AG09309 (cell line): ENCODE results near the gene PHACTR3.

ENCODE experiments used
- DNase-seq: peaks from one replicate; pipeline ENCODE4 v3.0.0-alpha.2; 2010; ENCODE audit warnings: low read depth
- H3K4me3 ChIP-seq: 2 replicates; pipeline ENCODE4 v1.5.1; 2011; ENCODE audit warnings: mild to moderate bottlenecking, low read depth, low read length, moderate library complexity; ENCODE audit not compliant: control insufficient read depth
- TF ChIP-seq, protein P1 (sequence below): IDR thresholded peaks from 2 replicates; pipeline ENCODE4 v1.5.1; 2011; ENCODE audit warnings: mild to moderate bottlenecking, low read depth, low read length, inconsistent platforms; ENCODE audit not compliant: insufficient read depth, control insufficient read depth; ENCODE audit errors: missing control alignments

PHACTR3 gene

DNA sequence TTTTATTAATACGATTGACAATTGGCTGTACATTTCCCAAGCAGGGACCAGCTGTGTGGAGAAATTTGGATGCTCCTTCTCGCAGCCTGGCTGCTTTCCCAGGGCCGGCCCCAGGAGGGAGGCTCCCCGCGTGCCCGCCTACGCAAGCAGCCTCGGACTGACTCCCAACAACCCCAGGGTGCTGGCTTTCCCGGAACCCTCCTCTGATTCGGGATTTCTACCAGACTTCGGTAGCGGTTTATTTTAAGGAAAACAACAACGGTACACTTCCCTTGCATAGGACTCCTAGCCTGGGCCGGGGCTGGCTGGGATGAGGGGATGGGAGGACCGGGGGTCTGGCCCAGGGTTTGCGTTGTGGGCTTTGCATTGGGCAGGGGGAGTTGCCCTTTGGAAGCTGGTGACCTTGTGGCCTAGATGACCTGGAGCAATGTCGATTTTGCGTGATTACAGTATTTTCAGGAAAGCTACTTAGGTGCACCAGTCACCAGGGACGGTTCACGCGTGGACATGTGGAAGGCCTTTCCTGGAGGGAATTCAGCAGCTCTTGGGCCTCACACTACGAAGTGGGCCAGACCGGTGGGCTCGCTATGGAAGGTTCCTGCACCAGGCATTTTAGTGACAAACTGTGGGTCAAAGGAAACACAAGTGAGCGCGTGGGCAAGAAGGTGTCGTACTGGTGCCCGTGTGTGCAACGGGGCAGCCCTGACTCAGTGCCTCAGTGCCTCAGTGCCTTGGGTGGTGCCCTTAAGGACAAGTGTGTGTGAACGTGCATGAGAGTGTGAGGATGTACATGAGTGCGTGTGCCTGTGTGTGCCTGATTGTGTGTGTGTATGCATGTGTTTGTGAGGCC, 20.7 kb upstream of the PHACTR3 start:
- DNase-seq, result no peak
- TF ChIP-seq, protein P1, sequence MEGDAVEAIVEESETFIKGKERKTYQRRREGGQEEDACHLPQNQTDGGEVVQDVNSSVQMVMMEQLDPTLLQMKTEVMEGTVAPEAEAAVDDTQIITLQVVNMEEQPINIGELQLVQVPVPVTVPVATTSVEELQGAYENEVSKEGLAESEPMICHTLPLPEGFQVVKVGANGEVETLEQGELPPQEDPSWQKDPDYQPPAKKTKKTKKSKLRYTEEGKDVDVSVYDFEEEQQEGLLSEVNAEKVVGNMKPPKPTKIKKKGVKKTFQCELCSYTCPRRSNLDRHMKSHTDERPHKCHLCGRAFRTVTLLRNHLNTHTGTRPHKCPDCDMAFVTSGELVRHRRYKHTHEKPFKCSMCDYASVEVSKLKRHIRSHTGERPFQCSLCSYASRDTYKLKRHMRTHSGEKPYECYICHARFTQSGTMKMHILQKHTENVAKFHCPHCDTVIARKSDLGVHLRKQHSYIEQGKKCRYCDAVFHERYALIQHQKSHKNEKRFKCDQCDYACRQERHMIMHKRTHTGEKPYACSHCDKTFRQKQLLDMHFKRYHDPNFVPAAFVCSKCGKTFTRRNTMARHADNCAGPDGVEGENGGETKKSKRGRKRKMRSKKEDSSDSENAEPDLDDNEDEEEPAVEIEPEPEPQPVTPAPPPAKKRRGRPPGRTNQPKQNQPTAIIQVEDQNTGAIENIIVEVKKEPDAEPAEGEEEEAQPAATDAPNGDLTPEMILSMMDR, result no peak
- no peak overlapping the region for H3K4me3 ChIP-seq

DNA sequence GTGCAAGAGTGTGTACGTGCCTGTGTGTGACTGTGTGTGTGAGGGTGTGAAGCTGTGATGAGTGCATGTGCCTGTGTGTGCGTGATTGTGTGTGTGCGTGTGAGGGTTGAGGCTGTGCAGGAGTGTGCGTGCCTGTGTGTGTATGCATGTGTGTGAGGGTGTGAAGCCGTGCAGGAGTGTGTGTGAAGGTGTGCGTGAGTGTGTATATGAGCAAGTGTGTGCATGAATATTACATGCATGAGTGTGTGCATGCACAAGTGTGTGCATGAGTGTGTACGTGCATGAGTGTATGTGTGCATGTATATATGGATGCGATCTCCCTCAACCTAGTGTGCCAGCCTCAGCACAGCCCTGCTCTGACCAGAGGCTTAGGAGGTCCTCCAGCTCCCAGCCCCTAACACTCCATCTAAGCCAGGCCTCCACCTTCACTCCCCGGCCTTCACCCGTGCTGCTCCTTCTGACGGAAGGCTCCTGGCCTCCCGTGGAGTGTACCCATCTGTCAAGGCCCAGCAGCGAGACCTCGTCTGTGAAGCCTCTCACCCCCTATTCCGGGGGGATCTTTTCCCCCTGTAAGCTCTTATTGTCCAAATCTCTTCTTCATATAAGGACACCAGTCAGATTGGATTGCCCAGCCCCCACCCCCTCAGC, 19.9 kb upstream of the PHACTR3 start:
- no peak for DNase-seq
- no peak overlapping the region for H3K4me3 ChIP-seq
- TF ChIP-seq, protein P1, result no peak

DNA sequence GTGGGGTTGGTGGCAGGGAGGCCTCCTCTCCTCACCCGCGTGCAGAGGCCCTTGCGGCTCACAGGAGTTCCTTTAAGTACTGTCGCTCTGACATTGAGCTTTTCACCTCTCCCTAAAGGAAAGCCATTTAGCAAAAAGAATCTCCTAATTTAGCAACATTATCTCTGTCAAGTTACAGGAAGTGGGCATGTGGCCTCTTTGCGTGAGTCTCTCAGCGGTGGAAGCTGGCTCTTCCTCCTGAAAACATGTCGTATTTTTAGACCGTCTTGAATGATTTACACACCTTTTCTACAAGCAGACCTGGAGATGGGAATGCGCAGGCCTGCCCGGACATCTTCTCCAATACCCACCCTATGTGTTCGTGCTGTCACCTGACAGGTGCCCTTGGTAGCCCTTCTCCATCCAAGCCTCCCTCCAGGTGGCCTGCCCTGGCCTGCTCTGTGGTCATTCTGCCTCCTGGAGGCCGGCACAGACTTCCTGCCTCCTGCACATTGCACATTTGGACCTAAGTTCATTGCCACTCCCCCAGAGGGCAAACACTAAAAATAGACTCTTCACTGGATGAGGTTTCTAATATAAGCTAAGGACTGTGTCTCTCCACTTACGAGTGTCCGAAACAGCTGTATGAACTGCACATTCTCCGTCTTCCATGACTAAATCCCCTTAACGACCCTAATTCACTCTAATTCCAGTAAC, 18.5 kb upstream of the PHACTR3 start:
- TF ChIP-seq, protein P1, result no peak
- DNase-seq, result no peak
- H3K4me3 ChIP-seq, result no peak overlapping the region

DNA sequence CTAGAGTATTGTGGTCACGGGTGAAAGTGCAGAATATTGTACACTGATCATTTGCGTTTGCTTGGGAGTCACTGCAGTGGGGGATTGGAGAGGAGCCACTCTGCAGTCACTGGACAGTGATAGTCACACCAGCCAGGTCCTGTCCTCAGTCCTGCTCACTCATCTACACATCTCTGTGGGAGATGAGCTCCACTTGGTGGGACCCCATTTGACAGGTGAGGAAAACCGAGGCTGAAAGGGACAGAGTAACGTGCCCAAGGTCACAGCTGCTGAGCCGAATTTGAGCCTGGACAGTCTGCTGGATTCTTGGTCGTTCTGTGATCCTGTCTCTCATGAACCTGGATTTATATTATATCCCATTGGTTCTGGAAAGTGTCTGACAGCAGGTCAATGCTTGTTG, 17.7 kb upstream of the PHACTR3 start:
- no peak for DNase-seq
- H3K4me3 ChIP-seq, result no peak overlapping the region
- TF ChIP-seq, protein P1, result no peak

DNA sequence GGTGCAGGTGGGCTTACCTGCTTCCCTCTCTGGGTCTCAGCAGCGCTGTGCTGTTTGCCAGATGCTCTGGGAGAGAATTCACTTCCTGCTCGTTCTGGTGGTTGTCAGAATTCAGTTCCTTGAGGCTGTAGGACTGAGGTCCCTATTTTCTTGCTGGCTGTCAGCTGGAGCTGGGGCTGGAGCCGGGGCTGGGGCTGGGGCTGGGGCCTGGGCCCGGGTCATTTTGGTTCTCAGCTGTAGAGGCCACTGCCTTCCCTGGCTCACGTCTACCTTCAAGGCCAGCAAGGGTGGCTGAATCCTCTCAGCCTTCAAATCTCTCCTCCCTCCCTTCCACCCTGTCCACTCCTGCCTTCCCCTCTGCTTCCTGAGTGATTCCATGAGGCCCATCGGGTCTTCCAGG, 16.8 kb upstream of the PHACTR3 start:
- no peak for DNase-seq
- H3K4me3 ChIP-seq, result no peak overlapping the region
- TF ChIP-seq, protein P1, result no peak

DNA sequence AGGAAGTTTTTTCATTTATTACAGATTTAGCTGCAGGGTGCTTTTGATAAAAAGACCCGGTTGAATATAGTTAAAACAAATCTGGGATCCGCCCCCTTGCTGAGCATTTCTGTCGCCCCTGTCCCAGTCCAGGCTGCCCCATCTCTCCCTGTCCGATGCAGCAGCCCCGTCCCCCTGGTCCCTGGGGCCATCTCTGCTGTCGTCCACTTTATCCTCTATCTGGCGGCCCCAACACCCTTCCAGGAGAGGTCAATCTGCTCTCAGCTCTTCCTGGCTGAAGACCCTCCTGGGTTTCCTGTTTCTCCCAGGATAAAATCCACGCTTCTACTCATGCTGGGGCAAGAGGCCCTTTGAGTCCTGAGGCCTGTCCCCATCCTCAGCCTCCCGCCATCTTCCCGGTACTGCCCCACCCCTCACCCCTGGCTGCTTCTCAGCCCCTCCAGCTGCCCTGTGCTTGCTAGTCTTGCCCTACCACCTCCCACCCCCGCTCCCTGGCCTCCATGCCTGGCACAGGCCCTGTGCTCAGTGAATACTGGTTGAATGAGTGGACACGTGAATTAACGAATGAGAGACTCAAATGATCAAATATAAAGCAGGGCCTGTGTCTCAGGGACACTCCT, 16.0 kb upstream of the PHACTR3 start:
- TF ChIP-seq, protein P1, result no peak
- no peak for DNase-seq

More for the DNA sequence above, 16.0 kb upstream of the PHACTR3 start:
- no peak overlapping the region for H3K4me3 ChIP-seq
